Heart right ventricle (tissue), 16 donors: ENCODE results near the gene METTL15. TPM values are rescaled to one million over a fixed set of nuclear protein-coding genes. Genes with fewer than 3 reads are reported as not detected.
"Not testable (repeated sequence)": the region's sequence is repeated elsewhere in the genome, so short reads cannot be mapped to it uniquely, and the experiment has no call there.

Source experiments
- ATAC-seq, 8 donors: fragments of 200-7000 bp; cut with Tn5 transposase; one replicate each; pipeline ENCODE4 v1.9.1; 2020; ENCODE audit warnings: mild to moderate bottlenecking in 8 of 8, moderate library complexity in 8 of 8, moderate number of reproducible peaks in 1 of 8
- DNase-seq, 2 donors: peaks; one replicate each; pipeline ENCODE4 v3.0.0-alpha.2; 2020
- H3K27ac ChIP-seq, 10 donors: fragments of 200-600 bp; sonication (generic) in 2 of 10; one replicate each; pipeline versions ENCODE4 v1.5.0 to v1.8.0; 2020 to 2022; ENCODE audit warnings: mild to moderate bottlenecking in 3 of 10
- H3K27me3 ChIP-seq, 7 donors: fragments of 200-600 bp; one replicate each; pipeline ENCODE4 v1.8.0; 2021 to 2022; ENCODE audit warnings: mild to moderate bottlenecking in 2 of 7
- H3K36me3 ChIP-seq, 9 donors: fragments of 200-600 bp; sonication (generic) in 1 of 9; one replicate each; pipeline versions ENCODE4 v1.5.0 to v1.8.0; 2020 to 2022; ENCODE audit warnings: mild to moderate bottlenecking in 2 of 9
- H3K4me1 ChIP-seq, 9 donors: fragments of 200-600 bp; sonication (generic) in 1 of 9; one replicate each; pipeline versions ENCODE4 v1.5.0 to v1.8.0; 2020 to 2022; ENCODE audit warnings: mild to moderate bottlenecking in 4 of 9
- H3K4me3 ChIP-seq, 10 donors: fragments of 200-600 bp; sonication (generic) in 2 of 10; one replicate each; pipeline versions ENCODE4 v1.5.0 to v1.8.0; 2020 to 2022; ENCODE audit warnings: mild to moderate bottlenecking in 7 of 10, moderate library complexity in 2 of 10
- H3K9me3 ChIP-seq, 11 donors: fragments of 200-600 bp in 10 of 11; sonication (generic) in 2 of 11; one replicate each; pipeline versions ENCODE4 v1.5.0 to v1.8.0; 2013 to 2022; ENCODE audit warnings: mild to moderate bottlenecking in 2 of 11, control low read depth in 1 of 11, moderate library complexity in 1 of 11
- CTCF ChIP-seq, 9 donors: fragments of 200-600 bp; sonication (generic) in 2 of 9; IDR thresholded peaks; one replicate each; pipeline versions ENCODE4 v1.5.0 to v1.8.0; 2021 to 2022; ENCODE audit warnings: antibody characterized with exemption in 9 of 9, mild to moderate bottlenecking in 5 of 9, moderate library complexity in 1 of 9
- WGBS, 2 donors: extraction: QIAGEN DNeasy Blood & Tissue Kit; methylation state at CpG; one replicate each; pipeline ENCODE4 v1.1.7; 2013; ENCODE audit warnings: inconsistent platforms in 1 of 2; 5-methylcytosine and 5-hydroxymethylcytosine counted together
- intact Hi-C, 10 donors: fragments of 100-400 bp; cut with DNase I; formaldehyde crosslinking; loops; one replicate each; pipeline versions ENCODE4 v1.11.1 to v1.14.2; 2022
- polyA plus RNA-seq, 2 donors: library from polyadenylated mRNA; stranded (reverse); fragments of 200-250 nt; gene quantifications; one replicate each; pipeline ENCODE4 v1.2.3, GENCODE V29; 2013
- total RNA-seq, 10 donors: library from RNA; stranded (reverse); fragmentation: NEBNext Ultra II Directional in 3 of 10; extraction: Animal tissue kit (Norgen Biotek cat#: 25700) in 3 of 10; gene quantifications; one replicate each; pipeline versions ENCODE4 v1.2.1 to v1.2.4, GENCODE V29; 2021 to 2023
- donor health status: Arrhythmogenic right ventricular cardiomyopathy.
- donor health status: ischemic (EF 13 %, LVEDD 7.1; RV severe dilation, severe dysfunction).
- donor health status: healthy with polysubstance abuse.
- donor health status: DM: no; HTN: yes; CAD: no.
- donor health status: DM: no; HTN: no; CAD: no.
- donor health status: ischemic (EF 25% LVEDD 6.9; RV normal size, moderate dysfunction).
- donor health status: ischemic (EF 25% LVEDD 5.7; RV mildly dilated, moderate dysfunction).
- donor health status: healthy.
- donor health status: DM: yes; HTN: yes; CAD: no.
- donor health status: Ischemic cardiomyopathy.
- donor health status: ischemic (EF 35%, LVEDD 5.7; RV mildly dilated, moderate dysfunction).
- donor health status: nonischemic (EF 11% LVEDD 7.7; RV severe dilation, severe dysfunction).
- donor health status: DM: yes; HTN: yes; CAD: no.
- donor health status: PGD.
- donor health status: ischemic (EF 29% LVEDD 5.4; RV normal size, mild dysfunction).
- donor health status: nonischemic (EF 23%, LVEDD 6.1; RV moderate dilation, normal function).

The METTL15 gene
- total and polyA plus RNA-seq, 12 donors, result 4.7 to 13.6 (median 11.8) TPM

- no peak for ATAC-seq
- no peak overlapping the region for H3K27ac ChIP-seq
- no peaks in the 10 kb centered on the region for H3K4me1 ChIP-seq
- intact Hi-C loops, result no loop called here
- no peaks in the 10 kb centered on the region for H3K27me3 ChIP-seq
- no peak for DNase-seq
- 85% methylated on average over 8 of the region's 8 CpGs for WGBS, 2 donors
- no peak for TF ChIP-seq CTCF (IDR thresholded peaks at IDR 0.05)
- no peaks in the 10 kb centered on the region for H3K36me3 ChIP-seq
- H3K4me3 ChIP-seq, result no peak overlapping the region
- H3K9me3 ChIP-seq, result peaks cover 0 to 37% (median 20%) of the 10 kb centered on the region in 11 donors
Measured at GRCh38 chr11:28259177-28259843, 151.1 kb downstream of the METTL15 start.

- H3K4me3 ChIP-seq, result no peak overlapping the region
- TF ChIP-seq CTCF (IDR thresholded peaks at IDR 0.05), result no peak
- no peaks in the 10 kb centered on the region for H3K27me3 ChIP-seq
- no peaks in the 10 kb centered on the region for H3K36me3 ChIP-seq
- no peaks in the 10 kb centered on the region for H3K4me1 ChIP-seq
- DNase-seq (no peak), ATAC-seq (no peak)
- intact Hi-C loops, result no loop called here
- no peak overlapping the region for H3K27ac ChIP-seq
- 94% methylated on average over 3 of the region's 3 CpGs for whole genome bisulfite sequencing, 2 donors
- H3K9me3 ChIP-seq, result peaks cover 0 to 10% (median 0%) of the 10 kb centered on the region in 11 donors
Measured at GRCh38 chr11:28268925-28269324, 160.7 kb downstream of the METTL15 start.

- Histone ChIP-seq H3K36me3 (no peaks in the 10 kb centered on the region), H3K4me3 (no peak overlapping the region), H3K27ac (no peak overlapping the region), H3K9me3 (peaks cover 0 to 10% (median 0%) of the 10 kb centered on the region in 11 donors), H3K27me3 (no peaks in the 10 kb centered on the region), H3K4me1 (no peaks in the 10 kb centered on the region)
- no peak for ATAC-seq
- DNase-seq, result no peak
- WGBS, 2 donors, result 96 to 100% methylated on average over 1 of the region's 1 CpG
- intact Hi-C loops, result no loop called here
- no peak for TF ChIP-seq CTCF (IDR thresholded peaks at IDR 0.05)
Measured at GRCh38 chr11:28269586-28269985, 161.4 kb downstream of the METTL15 start.

- H3K36me3 ChIP-seq, H3K27ac ChIP-seq, intact Hi-C loops: not testable (repeated sequence)
Measured at GRCh38 chr11:28272247-28272646, 164.1 kb downstream of the METTL15 start.

GRCh38 chr11:28274216-28274615 lies 166.0 kb downstream of the METTL15 start:
- Histone ChIP-seq H3K36me3 (no peaks in the 10 kb centered on the region), H3K27me3 (no peaks in the 10 kb centered on the region), H3K27ac (no peak overlapping the region), H3K4me3 (no peak overlapping the region), H3K4me1 (no peaks in the 10 kb centered on the region), H3K9me3 (peaks cover 0 to 10% (median 0%) of the 10 kb centered on the region in 11 donors)
- no peak for DNase-seq
- no peak for TF ChIP-seq CTCF (IDR thresholded peaks at IDR 0.05)
- ATAC-seq, result no peak
- intact Hi-C loops, result no loop called here

More at GRCh38 chr11:28272247-28272646, 164.1 kb downstream of the METTL15 start:
- H3K9me3 ChIP-seq, H3K27me3 ChIP-seq, DNase-seq, H3K4me1 ChIP-seq, ATAC-seq, H3K4me3 ChIP-seq: not testable (repeated sequence)
- WGBS, 2 donors, result 92 to 100% methylated on average over 1 to 2 of the region's 2 CpGs
